ENCODE data around the gene RNF5.

Gene RNF5

GRCh38 chr6:32175711-32176475, 2.3 kb upstream of the RNF5 start, which contains the start of gene AGPAT1:
AGPAT1 (minus strand) TSS chr6:32176084; CDS start chr6:32171496, 4,588 bp downstream.
- no peak for TF ChIP-seq CTCF (IDR thresholded peaks at IDR 0.05; ENCODE audit: unreplicated experiment in 3 of 3)
- Mint-ChIP-seq H3K4me3 (peak within 1 kb of the TSS; percentile 87 to 96 (median 89)), H3K4me1 (peaks cover 47% of the 10 kb centered on the region), H3K27me3 (ENCODE audit: low read depth) (no peaks in the 10 kb centered on the region), H3K9me3 (no peaks in the 10 kb centered on the region), H3K36me3 (ENCODE audit: low read depth) (peaks cover 23% of the 10 kb centered on the region), H3K27ac (peak within 1 kb of the TSS; percentile 98 to 100 (median 99))

GRCh38 chr6:32176476-32177182, 1.6 kb upstream of the RNF5 start:
- peaks cover 47% of the 10 kb centered on the region for H3K4me1 Mint-ChIP-seq
- peak overlapping the region; percentile 87 to 96 (median 89) for H3K4me3 Mint-ChIP-seq
- peak overlapping the region; percentile 98 to 100 (median 99) for H3K27ac Mint-ChIP-seq
- no peaks in the 10 kb centered on the region for H3K9me3 Mint-ChIP-seq
- H3K36me3 Mint-ChIP-seq (ENCODE audit: low read depth): peaks cover 23% of the 10 kb centered on the region
- H3K27me3 Mint-ChIP-seq (ENCODE audit: low read depth): no peaks in the 10 kb centered on the region
- TF ChIP-seq CTCF (IDR thresholded peaks at IDR 0.05; ENCODE audit: unreplicated experiment in 3 of 3): no peak

GRCh38 chr6:32177183-32177787, 920 bp upstream of the RNF5 start:
- H3K27ac Mint-ChIP-seq: peak overlapping the region; percentile 98 to 100 (median 99)
- H3K4me1 Mint-ChIP-seq: peaks cover 47% of the 10 kb centered on the region
- peaks cover 22% of the 10 kb centered on the region for H3K36me3 Mint-ChIP-seq (ENCODE audit: low read depth)
- H3K27me3 Mint-ChIP-seq (ENCODE audit: low read depth): no peaks in the 10 kb centered on the region
- peak overlapping the region; percentile 87 to 96 (median 89) for H3K4me3 Mint-ChIP-seq
- no peaks in the 10 kb centered on the region for H3K9me3 Mint-ChIP-seq
- TF ChIP-seq CTCF (IDR thresholded peaks at IDR 0.05; ENCODE audit: unreplicated experiment in 3 of 3): no peak

- TF ChIP-seq CTCF (IDR thresholded peaks at IDR 0.05; ENCODE audit: unreplicated experiment in 3 of 3): no peak
- Mint-ChIP-seq H3K27me3 (ENCODE audit: low read depth) (no peaks in the 10 kb centered on the region), H3K9me3 (no peaks in the 10 kb centered on the region), H3K36me3 (ENCODE audit: low read depth) (peaks cover 22% of the 10 kb centered on the region), H3K4me1 (peaks cover 41% of the 10 kb centered on the region), H3K27ac (peak overlapping the region; percentile 98 to 100 (median 99)), H3K4me3 (peak overlapping the region; percentile 87 to 96 (median 89))
Observed at GRCh38 chr6:32178547-32179440, 589 bp downstream of the RNF5 start.

- no peak for TF ChIP-seq CTCF (IDR thresholded peaks at IDR 0.05; ENCODE audit: unreplicated experiment in 3 of 3)
- Mint-ChIP-seq H3K27ac (peak overlapping the region; percentile 55 to 71 (median 59)), H3K4me1 (peaks cover 34% of the 10 kb centered on the region), H3K4me3 (peak overlapping the region; percentile 77 to 89 (median 87)), H3K27me3 (ENCODE audit: low read depth) (no peaks in the 10 kb centered on the region), H3K9me3 (no peaks in the 10 kb centered on the region), H3K36me3 (ENCODE audit: low read depth) (peaks cover 22% of the 10 kb centered on the region)
Observed at GRCh38 chr6:32179766-32180405, 1.7 kb downstream of the RNF5 start.

All from nephron (organoid).